Stimulated activated CD4-positive, alpha-beta T cell treated with anti-CD3 and anti-CD28 coated beads, TNF-alpha, amount 100 ng/mL, for 48 hours (primary cell): ENCODE measurements around the gene MMRN1.

ENCODE experiments used
- DNase-seq, 3 donors: peaks; one replicate each; pipeline ENCODE4 v3.0.0-alpha.2; 2020; ENCODE audit warnings: low read depth in 3 of 3

MMRN1 gene

GRCh38 chr4:89894649-89895550 lies at the start of gene MMRN1:
TSS of gene MMRN1 (plus strand) at chr4:89894854. CDS start at chr4:89894972, 118 bp downstream.
- DNase-seq: no peak

GRCh38 chr4:89847571-89848325 lies 46.9 kb upstream of the MMRN1 start:
- DNase-seq: no peak

GRCh38 chr4:89855236-89855635 lies 39.4 kb upstream of the MMRN1 start:
- no peak for DNase-seq

GRCh38 chr4:89860971-89861370 lies 33.7 kb upstream of the MMRN1 start:
- DNase-seq: no peak

- no peak for DNase-seq
Measured at GRCh38 chr4:89863533-89863932, 31.1 kb upstream of the MMRN1 start.

GRCh38 chr4:89868276-89868675 lies 26.4 kb upstream of the MMRN1 start:
- no peak for DNase-seq

- no peak for DNase-seq
Measured at GRCh38 chr4:89868999-89869589, 25.6 kb upstream of the MMRN1 start.

GRCh38 chr4:89871211-89871610 lies 23.4 kb upstream of the MMRN1 start:
- no peak for DNase-seq

- DNase-seq: no peak
Measured at GRCh38 chr4:89876548-89876947, 18.1 kb upstream of the MMRN1 start.

GRCh38 chr4:89878611-89879010 lies 16.0 kb upstream of the MMRN1 start:
- DNase-seq: no peak

GRCh38 chr4:89879215-89879614 lies 15.4 kb upstream of the MMRN1 start:
- no peak for DNase-seq

GRCh38 chr4:89889289-89889688 lies 5.4 kb upstream of the MMRN1 start:
- DNase-seq: no peak

GRCh38 chr4:89897867-89898266 lies 3.2 kb downstream of the MMRN1 start:
- DNase-seq: no peak

GRCh38 chr4:89898304-89898716 lies 3.7 kb downstream of the MMRN1 start:
- DNase-seq: no peak

GRCh38 chr4:89899152-89899551 lies 4.5 kb downstream of the MMRN1 start:
- no peak for DNase-seq

- DNase-seq: no peak
Measured at GRCh38 chr4:89899854-89900253, 5.2 kb downstream of the MMRN1 start.

GRCh38 chr4:89901808-89902431 lies 7.3 kb downstream of the MMRN1 start:
- DNase-seq: peak; percentile 22

- DNase-seq: no peak
Measured at GRCh38 chr4:89904524-89904923, 9.9 kb downstream of the MMRN1 start.

GRCh38 chr4:89906316-89906715 lies 11.7 kb downstream of the MMRN1 start:
- DNase-seq: no peak

- no peak for DNase-seq
Measured at GRCh38 chr4:89906777-89907521, 12.3 kb downstream of the MMRN1 start.

- no peak for DNase-seq
Measured at GRCh38 chr4:89909889-89910288, 15.2 kb downstream of the MMRN1 start.
